K562 (cell line): ENCODE results near the gene TUT1. TPM values are rescaled to one million over a fixed set of nuclear protein-coding genes. Genes with fewer than 3 reads are reported as not detected.
A peak's percentile ranks its signal among the peaks of the same experiment; 100 is the strongest.

Experiments used
- ATAC-seq: fragments of 200-7000 bp; cut with Tn5 transposase; 3 replicates; pipeline ENCODE4 v1.9.1; 2020; ENCODE audit warnings: moderate library complexity
- BruUV-seq: library from RNA; stranded (reverse); fragments of 400-500 nt; replicated peaks from 2 replicates; lab custom pipeline; 2021; lab: Mats Ljungman, UMichigan
- CTCF ChIA-PET: fragments of 300-600 bp; formaldehyde crosslinking; extraction: SDS; loops from one replicate; lab custom pipeline; 2021; ENCODE audit warnings: low intra/inter-chr PET ratio; lab: Yijun Ruan, JAX
- POLR2A ChIA-PET: fragments of 300-600, 350-650 bp; sonication (Branson Sonifier 250); formaldehyde crosslinking; extraction: SDS; loops from one replicate; lab custom pipeline; 2021; ENCODE audit warnings: antibody characterized with exemption, inconsistent platforms; lab: Yijun Ruan, JAX
- DNase-seq, 4 experiments: peaks; one replicate each; pipeline versions ENCODE4 v3.0.0 to v3.0.0-alpha.2; 2011 to 2018; ENCODE audit warnings: low spot score in 3 of 4, mixed read lengths in 3 of 4; ENCODE audit errors: extremely low read depth in 1 of 4
- FAIRE-seq: peaks from 2 replicates; lab custom pipeline; 2011; peaks lifted over from hg19 to GRCh38; lab: Jason Lieb, UNC
- H2AFZ ChIP-seq: 2 replicates; pipeline ENCODE4 v1.6.0; 2011; ENCODE audit warnings: low read depth, low read length, control low read depth, inconsistent platforms
- H3K27ac ChIP-seq: fragments of 200-600 bp; 3 replicates; pipeline ENCODE4 v1.8.0; 2011; ENCODE audit warnings: low read depth, mild to moderate bottlenecking, control low read depth, inconsistent platforms, low read length, moderate library complexity, mixed read lengths; ENCODE audit errors: extremely low read depth
- H3K27me3 ChIP-seq, 2 experiments: fragments of 300-600 bp in 1 of 2; 2 replicates in 1 of 2; 3 replicates in 1 of 2; pipeline versions ENCODE4 v1.6.0 to v1.8.0; 2011; ENCODE audit warnings: inconsistent platforms in 2 of 2, low read length in 2 of 2, mild to moderate bottlenecking in 1 of 2, mixed read lengths in 1 of 2, moderate library complexity in 1 of 2; ENCODE audit not compliant: control insufficient read depth in 2 of 2, insufficient read depth in 2 of 2
- H3K36me3 ChIP-seq: fragments of 300-600 bp; 3 replicates; pipeline ENCODE4 v1.8.0; 2011; ENCODE audit warnings: mild to moderate bottlenecking, low read length, inconsistent platforms; ENCODE audit not compliant: control insufficient read depth, insufficient read depth
- H3K4me1 ChIP-seq, 2 experiments: fragments of 200-600 bp in 1 of 2; replicated peaks in 1 of 2; 2 replicates in 1 of 2; 3 replicates in 1 of 2; pipeline versions ENCODE4 v1.5.1 to v1.8.0; 2011; ENCODE audit warnings: inconsistent platforms in 2 of 2, low read length in 2 of 2, mild to moderate bottlenecking in 1 of 2, mixed read lengths in 1 of 2, moderate library complexity in 1 of 2; ENCODE audit not compliant: control insufficient read depth in 2 of 2, insufficient read depth in 2 of 2
- H3K4me2 ChIP-seq: 2 replicates; pipeline ENCODE4 v1.6.1; 2011; ENCODE audit warnings: low read length, control low read depth, inconsistent platforms, mixed read lengths; ENCODE audit not compliant: insufficient read depth
- H3K4me3 ChIP-seq: fragments of 200-600 bp; sonication (generic), shearing (Covaris generic); 2 replicates; pipeline ENCODE4 v1.5.1; 2016; ENCODE audit warnings: control low read depth, inconsistent platforms
- H3K79me2 ChIP-seq: fragments of 200-600 bp; 3 replicates; pipeline ENCODE4 v1.8.0; 2011; ENCODE audit warnings: low read length, inconsistent platforms; ENCODE audit not compliant: control insufficient read depth, insufficient read depth
- H3K9ac ChIP-seq, 2 experiments: 2 replicates each; pipeline versions ENCODE4 v1.6.0 to v1.6.1; 2011; ENCODE audit warnings: low read depth in 2 of 2, low read length in 2 of 2, control low read depth in 1 of 2, inconsistent platforms in 1 of 2, mild to moderate bottlenecking in 1 of 2, mixed read lengths in 1 of 2; ENCODE audit not compliant: insufficient read depth in 1 of 2
- H3K9me1 ChIP-seq: one replicate; pipeline ENCODE4 v1.6.0; 2011; ENCODE audit warnings: inconsistent platforms, mild to moderate bottlenecking, low read length, moderate library complexity; ENCODE audit not compliant: control insufficient read depth, insufficient read depth
- H3K9me3 ChIP-seq: replicated peaks from 2 replicates; pipeline ENCODE4 v1.5.1; 2011; ENCODE audit warnings: low read depth, low read length, inconsistent platforms; ENCODE audit not compliant: control insufficient read depth, insufficient read depth
- H4K20me1 ChIP-seq: replicated peaks from 2 replicates; pipeline ENCODE4 v1.6.1; 2011; ENCODE audit warnings: low read length, inconsistent platforms, mixed read lengths; ENCODE audit not compliant: control insufficient read depth, insufficient read depth
- EWSR1 ChIP-seq: fragments of 450-650 bp; IDR thresholded peaks from 2 replicates; pipeline ENCODE4 v1.6.1; 2018; ENCODE audit warnings: borderline replicate concordance, mild to moderate bottlenecking, low read depth, moderate library complexity; ENCODE audit not compliant: partially characterized antibody
- HMGN3 ChIP-seq: IDR thresholded peaks from 2 replicates; pipeline ENCODE4 v1.6.1; 2011; ENCODE audit warnings: borderline replicate concordance, low read depth, mild to moderate bottlenecking, mixed read lengths, low read length; ENCODE audit not compliant: insufficient read length; ENCODE audit errors: extremely low read depth
- IFI16 ChIP-seq: fragments of 250-450 bp; sonication (Bioruptor Pico); IDR thresholded peaks from 2 replicates; pipeline ENCODE4 v2.1.2; 2022; ENCODE audit warnings: mild to moderate bottlenecking, inconsistent platforms
- LEF1 ChIP-seq: fragments of 450-650 bp; IDR thresholded peaks from 2 replicates; pipeline ENCODE4 v1.6.1; 2016; ENCODE audit warnings: mild to moderate bottlenecking
- SAP30 ChIP-seq: fragments of 200-600 bp; sonication (generic); IDR thresholded peaks from 2 replicates; pipeline ENCODE4 v1.6.1; 2012; ENCODE audit warnings: borderline replicate concordance, low read depth, mild to moderate bottlenecking, moderate library complexity, low read length, control low read depth, inconsistent platforms; ENCODE audit not compliant: insufficient read depth, poor library complexity, severe bottlenecking
- SMAD3 ChIP-seq: fragments of 450-650 bp; formaldehyde crosslinking; conservative IDR thresholded peaks from 2 replicates; pipeline ENCODE4 v1.4.0; 2020; ENCODE audit warnings: mild to moderate bottlenecking
- SRSF3 ChIP-seq: fragments of 200-400 bp; formaldehyde crosslinking; IDR thresholded peaks from 2 replicates; pipeline ENCODE4 v1.6.1; 2016; ENCODE audit warnings: mild to moderate bottlenecking, low read length, moderate library complexity; ENCODE audit not compliant: insufficient read depth
- ZNF232 ChIP-seq: sonication (generic); formaldehyde crosslinking; IDR thresholded peaks from 2 replicates; pipeline ENCODE4 v1.8.0; 2022; ENCODE audit warnings: mild to moderate bottlenecking, missing genetic modification reagents
- ZNF324 ChIP-seq: fragments of 250-450 bp; sonication (Bioruptor Pico); IDR thresholded peaks from 2 replicates; pipeline ENCODE4 v1.4.0; 2020; ENCODE audit warnings: mild to moderate bottlenecking
- WGBS: fragments of 100-300 bp; shearing (Covaris generic); methylation state at CpG from one replicate; pipeline ENCODE4 v1.1.6; 2016; ENCODE audit warnings: low coverage, mixed read lengths; ENCODE audit not compliant: insufficient coverage; ENCODE audit errors: missing lambda C conversion rate; 5-methylcytosine and 5-hydroxymethylcytosine counted together
- in situ Hi-C: fragments of 300-500 bp; cut with MboI; formaldehyde crosslinking; loops from 4 replicates; pipeline ENCODE4 v1.15.0; 2018; ENCODE audit warnings: inconsistent platforms, mixed read lengths
- intact Hi-C: fragments of 100-400 bp; cut with micrococcal nuclease; formaldehyde crosslinking; loops from 2 replicates; pipeline ENCODE4 v1.14.2; 2022
- polyA plus RNA-seq, 8 experiments: library from polyadenylated mRNA; depleted of rRNA in 4 of 8; stranded (reverse) in 5 of 8; unstranded in 3 of 8; fragments of >200 nt; fragmentation: Nextera tagmentation in 2 of 8; fragmentation: Illumina TruSeq in 1 of 8; extraction: Ambion mirVana in 2 of 8; extraction: Trizol in 1 of 8; gene quantifications; 2 replicates each; pipeline versions ENCODE4 v1.2.1 to v1.2.3, GENCODE V29; 2011 to 2014; ENCODE audit warnings: inconsistent platforms in 1 of 8, missing spikeins in 1 of 8
- total RNA-seq, 7 experiments: library from RNA; depleted of rRNA in 6 of 7; stranded (reverse); fragments of >200 nt in 6 of 7; fragmentation: Illumina TruSeq in 2 of 7; extraction: Trizol in 2 of 7; gene quantifications; 2 replicates each; pipeline versions ENCODE4 v1.2.1 to v1.2.3, GENCODE V29; 2011 to 2021; ENCODE audit warnings: low replicate concordance in 1 of 7
- TF ChIP-seq, protein P1 (sequence below), 2 experiments: fragments of 450-650 bp; formaldehyde crosslinking in 1 of 2; IDR thresholded peaks; 2 replicates each; pipeline versions ENCODE4 v1.4.0 to v1.6.1; 2014 to 2020; ENCODE audit warnings: mild to moderate bottlenecking in 2 of 2, borderline replicate concordance in 1 of 2, low read depth in 1 of 2

The TUT1 gene
- total and polyA plus RNA-seq, 9 of the 15 experiments (the other 6 are each of a cell fraction or from before 2014, with no cell fraction given): 0.66 to 44.3 (median 15.7) TPM

DNA sequence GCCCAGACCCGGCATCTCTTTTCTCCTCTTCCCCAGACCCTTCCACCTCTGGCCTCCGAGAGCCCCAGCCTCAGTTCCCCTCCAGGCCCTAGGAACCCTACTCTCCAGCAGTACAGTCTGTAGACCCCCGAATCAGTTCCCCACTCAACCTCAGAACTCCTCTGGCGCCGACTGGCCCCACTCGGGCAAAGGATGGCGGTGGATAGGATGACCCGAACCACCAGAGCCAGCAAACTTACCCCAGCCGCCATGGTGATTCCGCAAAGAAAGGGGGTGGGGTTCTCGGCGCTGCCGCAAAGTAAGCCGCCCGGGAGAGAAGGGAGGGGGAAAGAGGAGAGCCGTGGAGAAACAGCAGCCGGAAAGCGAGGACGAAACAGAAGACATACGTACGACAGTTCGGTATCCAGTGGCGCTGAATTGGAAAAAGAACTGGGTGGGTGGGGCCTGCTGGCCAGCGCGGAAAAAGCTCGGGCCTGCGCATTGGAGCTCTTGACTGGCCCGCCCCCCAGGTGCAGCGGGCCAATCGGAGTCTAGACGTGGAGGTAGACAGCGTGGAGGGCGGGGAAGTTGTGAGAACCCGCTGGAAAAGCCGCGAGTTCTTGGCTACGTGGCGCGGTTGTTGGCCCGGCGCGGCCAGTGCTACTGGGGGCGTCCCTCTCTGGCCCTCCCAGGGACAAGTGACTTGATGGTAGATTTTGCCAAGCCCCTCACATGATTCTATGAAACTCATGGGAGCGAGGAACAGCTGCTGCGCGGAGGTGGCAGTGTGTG lies 17.5 kb downstream of the TUT1 start, which contains the start of gene EEF1G (continued):
- TF ChIP-seq SRSF3: no peak
- no peak for TF ChIP-seq HMGN3
- no peak for TF ChIP-seq ZNF232 (CRISPR knock-in tag)
- TF ChIP-seq EWSR1: no peak

DNA sequence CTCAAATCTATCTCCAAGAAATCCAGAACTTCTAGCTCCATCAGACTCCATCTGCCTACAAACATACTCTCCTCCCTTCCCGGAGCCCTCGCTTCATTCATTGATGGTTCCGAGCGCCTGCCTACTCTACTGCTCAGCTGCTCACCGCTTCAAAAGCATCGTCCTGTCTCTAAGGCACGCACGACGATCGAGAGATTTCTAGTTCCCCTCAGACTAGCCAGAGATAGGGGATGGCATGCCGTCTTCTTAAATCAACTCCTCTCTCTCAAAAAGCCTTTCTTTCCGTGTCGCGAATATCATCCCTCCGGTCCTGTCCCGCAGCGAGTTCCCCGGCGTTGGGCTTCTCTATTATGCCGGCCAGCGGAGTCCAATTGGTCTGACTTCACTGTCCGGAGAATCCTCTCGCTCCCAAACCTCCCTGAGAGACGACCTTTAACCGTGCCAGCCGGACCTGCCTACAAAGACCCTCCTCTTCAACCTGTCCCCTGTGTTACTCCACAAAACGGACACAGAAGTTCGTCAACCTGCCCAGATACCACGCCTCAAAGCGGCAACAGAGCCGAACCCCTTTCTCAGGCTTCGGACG lies 18.2 kb downstream of the TUT1 start:
- H3K79me2 ChIP-seq: peaks cover 70% of the 10 kb centered on the region
- H3K4me3 ChIP-seq: peak overlapping the region; percentile 96
- H3K9ac ChIP-seq: peak overlapping the region; percentile 95
- no peaks in the 10 kb centered on the region for H3K27me3 ChIP-seq
- DNase-seq: peak in 2 of 4 experiments; percentile 22 to 48
- peaks cover 22 to 40% of the 10 kb centered on the region in 2 experiments; a peak in 4 of 5 replicates for H3K4me1 ChIP-seq
- WGBS: under 1% methylated on average over 31 of the region's 33 CpGs
- peak overlapping the region; percentile 75 for H2AFZ ChIP-seq
- ChIA-PET POLR2A (interaction anchor here (0.6 to 3.8 kb wide), 37 partner anchors 8 to 1110 kb away, joined by 3 to 34 read pairs (median 4); partner anchors contain the start of genes C11orf98, CSKMT, HNRNPUL2 and LBHD1), CTCF (no interaction called here)
- H3K9me3 ChIP-seq: no peaks in the 10 kb centered on the region
- peak overlapping the region; percentile 96 for H3K4me2 ChIP-seq
- H3K36me3 ChIP-seq: peaks cover 83% of the 10 kb centered on the region
- FAIRE-seq: no peak
- TSS peak; percentile 76 for BruUV-seq
- peak overlapping the region; percentile 88 for H3K27ac ChIP-seq
- in situ Hi-C loops (no loop called here), intact Hi-C loops (no loop called here)
- ATAC-seq: peak; percentile 19
- H3K9me1 ChIP-seq: no peaks in the 10 kb centered on the region
- peaks cover 3% of the 10 kb centered on the region for H4K20me1 ChIP-seq
- TF ChIP-seq IFI16 (CRISPR knock-in tag): no peak
- TF ChIP-seq, protein P1, sequence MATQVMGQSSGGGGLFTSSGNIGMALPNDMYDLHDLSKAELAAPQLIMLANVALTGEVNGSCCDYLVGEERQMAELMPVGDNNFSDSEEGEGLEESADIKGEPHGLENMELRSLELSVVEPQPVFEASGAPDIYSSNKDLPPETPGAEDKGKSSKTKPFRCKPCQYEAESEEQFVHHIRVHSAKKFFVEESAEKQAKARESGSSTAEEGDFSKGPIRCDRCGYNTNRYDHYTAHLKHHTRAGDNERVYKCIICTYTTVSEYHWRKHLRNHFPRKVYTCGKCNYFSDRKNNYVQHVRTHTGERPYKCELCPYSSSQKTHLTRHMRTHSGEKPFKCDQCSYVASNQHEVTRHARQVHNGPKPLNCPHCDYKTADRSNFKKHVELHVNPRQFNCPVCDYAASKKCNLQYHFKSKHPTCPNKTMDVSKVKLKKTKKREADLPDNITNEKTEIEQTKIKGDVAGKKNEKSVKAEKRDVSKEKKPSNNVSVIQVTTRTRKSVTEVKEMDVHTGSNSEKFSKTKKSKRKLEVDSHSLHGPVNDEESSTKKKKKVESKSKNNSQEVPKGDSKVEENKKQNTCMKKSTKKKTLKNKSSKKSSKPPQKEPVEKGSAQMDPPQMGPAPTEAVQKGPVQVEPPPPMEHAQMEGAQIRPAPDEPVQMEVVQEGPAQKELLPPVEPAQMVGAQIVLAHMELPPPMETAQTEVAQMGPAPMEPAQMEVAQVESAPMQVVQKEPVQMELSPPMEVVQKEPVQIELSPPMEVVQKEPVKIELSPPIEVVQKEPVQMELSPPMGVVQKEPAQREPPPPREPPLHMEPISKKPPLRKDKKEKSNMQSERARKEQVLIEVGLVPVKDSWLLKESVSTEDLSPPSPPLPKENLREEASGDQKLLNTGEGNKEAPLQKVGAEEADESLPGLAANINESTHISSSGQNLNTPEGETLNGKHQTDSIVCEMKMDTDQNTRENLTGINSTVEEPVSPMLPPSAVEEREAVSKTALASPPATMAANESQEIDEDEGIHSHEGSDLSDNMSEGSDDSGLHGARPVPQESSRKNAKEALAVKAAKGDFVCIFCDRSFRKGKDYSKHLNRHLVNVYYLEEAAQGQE (IDR thresholded peaks at IDR 0.05; ENCODE audit: borderline replicate concordance): no peak
- TF ChIP-seq, protein P1 (CRISPR knock-in tag; IDR thresholded peaks at IDR 0.05; ENCODE audit: low read depth): no peak
- TF ChIP-seq SAP30: peak; percentile 56
- TF ChIP-seq SMAD3 (CRISPR knock-in tag): no peak
- no peak for TF ChIP-seq ZNF324
- TF ChIP-seq LEF1: no peak; the same call in 1 of the 2 replicates
